Middle frontal gyrus (tissue), 1 donor: ENCODE measurements around the gene USP24.

Experiments used
- DNase-seq: peaks from one replicate; pipeline ENCODE4 v3.0.0-alpha.2; 2015; ENCODE audit warnings: low spot score; ENCODE audit errors: extremely low spot score

USP24 gene

GRCh38 chr1:55159571-55159970 is 55.6 kb downstream of the USP24 start:
- DNase-seq: no peak

GRCh38 chr1:55156608-55157007 is 58.6 kb downstream of the USP24 start:
- no peak for DNase-seq

GRCh38 chr1:55156093-55156492 is 59.1 kb downstream of the USP24 start:
- no peak for DNase-seq

- no peak for DNase-seq
Observed at GRCh38 chr1:55155522-55155921, 59.6 kb downstream of the USP24 start.

GRCh38 chr1:55154616-55155015 is 60.5 kb downstream of the USP24 start:
- no peak for DNase-seq

- no peak for DNase-seq
Observed at GRCh38 chr1:55153031-55153430, 62.1 kb downstream of the USP24 start.

GRCh38 chr1:55150880-55151588 is 64.1 kb downstream of the USP24 start:
- DNase-seq: no peak

GRCh38 chr1:55148676-55149075 is 66.5 kb downstream of the USP24 start:
- DNase-seq: no peak

GRCh38 chr1:55147524-55147923 is 67.6 kb downstream of the USP24 start:
- no peak for DNase-seq

GRCh38 chr1:55146781-55147180 is 68.4 kb downstream of the USP24 start:
- no peak for DNase-seq

GRCh38 chr1:55144886-55145285 is 70.3 kb downstream of the USP24 start:
- no peak for DNase-seq

GRCh38 chr1:55143684-55144083 is 71.5 kb downstream of the USP24 start:
- DNase-seq: no peak

- DNase-seq: no peak
Observed at GRCh38 chr1:55141295-55141893, 73.8 kb downstream of the USP24 start.

GRCh38 chr1:55140546-55140983 is 74.6 kb downstream of the USP24 start:
- DNase-seq: peak; percentile 72

- DNase-seq: no peak
Observed at GRCh38 chr1:55140137-55140536, 75.0 kb downstream of the USP24 start.

- DNase-seq: no peak
Observed at GRCh38 chr1:55138823-55139222, 76.3 kb downstream of the USP24 start.

GRCh38 chr1:55134152-55134808 is 80.9 kb downstream of the USP24 start:
- DNase-seq: no peak

GRCh38 chr1:55131801-55132200 is 83.4 kb downstream of the USP24 start:
- no peak for DNase-seq

- DNase-seq: no peak
Observed at GRCh38 chr1:55131218-55131617, 83.9 kb downstream of the USP24 start.

- no peak for DNase-seq
Observed at GRCh38 chr1:55129194-55129728, 85.9 kb downstream of the USP24 start.

- DNase-seq: no peak
Observed at GRCh38 chr1:55128418-55128995, 86.7 kb downstream of the USP24 start.

- DNase-seq: no peak
Observed at GRCh38 chr1:55127827-55128343, 87.3 kb downstream of the USP24 start.
